Fibroblast of the aortic adventitia (primary cell): ENCODE measurements around the gene ANKRD13D. TPM values are rescaled to one million over a fixed set of nuclear protein-coding genes. Genes with fewer than 3 reads are reported as not detected.

Experiments
- DNase-seq: peaks from one replicate; pipeline ENCODE4 v3.0.0-alpha.2; 2010; ENCODE audit warnings: low read depth
- H3K4me3 ChIP-seq: 2 replicates; pipeline ENCODE4 v1.5.1; 2011; ENCODE audit warnings: low read depth, mild to moderate bottlenecking, control low read depth, low read length, moderate library complexity
- total RNA-seq: library from RNA; depleted of rRNA; stranded (reverse); fragments of >200 nt; gene quantifications from 2 replicates; pipeline ENCODE4 v1.2.3, GENCODE V29; 2012; ENCODE audit warnings: low replicate concordance
- TF ChIP-seq, protein P1 (sequence below): IDR thresholded peaks from 2 replicates; pipeline ENCODE4 v1.5.1; 2011; ENCODE audit warnings: mild to moderate bottlenecking, low read length, control low read depth, inconsistent platforms; ENCODE audit not compliant: insufficient read depth

ANKRD13D gene
- total RNA-seq, 1 donor: 25.3 TPM

DNA sequence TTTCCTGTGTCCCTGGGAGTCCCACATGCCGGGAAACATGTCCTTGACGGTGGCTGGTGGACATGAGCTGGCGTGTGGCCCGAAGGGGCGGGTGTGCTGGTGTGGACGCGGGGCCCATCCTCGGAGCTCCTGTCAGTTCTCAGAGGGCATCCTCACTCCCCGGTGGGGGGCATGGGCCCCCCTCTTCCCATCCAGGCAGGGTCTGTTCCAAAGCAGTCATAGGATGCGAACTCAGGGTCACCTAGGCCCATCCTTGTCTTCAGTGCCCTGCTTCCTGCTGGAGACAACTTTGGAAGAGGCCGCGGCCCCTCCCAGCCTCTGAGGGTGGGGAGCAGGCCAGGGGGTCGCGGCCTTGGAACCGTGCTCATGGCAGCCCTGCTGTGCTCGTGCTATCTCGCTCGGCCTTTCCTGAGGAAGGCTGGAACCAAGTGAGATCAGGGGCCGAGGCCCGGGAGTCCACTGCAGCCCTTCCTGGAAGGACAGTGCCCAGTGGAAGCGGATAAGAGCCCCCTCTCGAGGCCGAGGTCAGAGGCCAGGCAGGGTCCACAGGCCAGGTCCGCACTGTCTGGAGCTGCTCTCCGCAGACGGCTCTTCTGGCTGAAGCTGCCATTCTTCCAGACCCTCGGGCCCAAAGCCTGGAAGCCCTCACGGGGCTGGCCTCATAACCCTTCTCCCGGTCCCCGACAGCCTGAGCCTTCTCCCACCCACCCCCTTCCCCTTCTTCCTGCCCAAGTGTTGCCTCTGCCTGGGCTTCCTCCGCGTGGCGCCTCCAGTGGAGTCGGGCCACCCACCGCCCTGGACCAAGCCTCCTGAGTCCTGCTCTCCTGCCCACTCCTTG is 14.1 kb upstream of the ANKRD13D start:
- TF ChIP-seq, protein P1, sequence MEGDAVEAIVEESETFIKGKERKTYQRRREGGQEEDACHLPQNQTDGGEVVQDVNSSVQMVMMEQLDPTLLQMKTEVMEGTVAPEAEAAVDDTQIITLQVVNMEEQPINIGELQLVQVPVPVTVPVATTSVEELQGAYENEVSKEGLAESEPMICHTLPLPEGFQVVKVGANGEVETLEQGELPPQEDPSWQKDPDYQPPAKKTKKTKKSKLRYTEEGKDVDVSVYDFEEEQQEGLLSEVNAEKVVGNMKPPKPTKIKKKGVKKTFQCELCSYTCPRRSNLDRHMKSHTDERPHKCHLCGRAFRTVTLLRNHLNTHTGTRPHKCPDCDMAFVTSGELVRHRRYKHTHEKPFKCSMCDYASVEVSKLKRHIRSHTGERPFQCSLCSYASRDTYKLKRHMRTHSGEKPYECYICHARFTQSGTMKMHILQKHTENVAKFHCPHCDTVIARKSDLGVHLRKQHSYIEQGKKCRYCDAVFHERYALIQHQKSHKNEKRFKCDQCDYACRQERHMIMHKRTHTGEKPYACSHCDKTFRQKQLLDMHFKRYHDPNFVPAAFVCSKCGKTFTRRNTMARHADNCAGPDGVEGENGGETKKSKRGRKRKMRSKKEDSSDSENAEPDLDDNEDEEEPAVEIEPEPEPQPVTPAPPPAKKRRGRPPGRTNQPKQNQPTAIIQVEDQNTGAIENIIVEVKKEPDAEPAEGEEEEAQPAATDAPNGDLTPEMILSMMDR: no peak
- DNase-seq: no peak
- H3K4me3 ChIP-seq: no peak overlapping the region

DNA sequence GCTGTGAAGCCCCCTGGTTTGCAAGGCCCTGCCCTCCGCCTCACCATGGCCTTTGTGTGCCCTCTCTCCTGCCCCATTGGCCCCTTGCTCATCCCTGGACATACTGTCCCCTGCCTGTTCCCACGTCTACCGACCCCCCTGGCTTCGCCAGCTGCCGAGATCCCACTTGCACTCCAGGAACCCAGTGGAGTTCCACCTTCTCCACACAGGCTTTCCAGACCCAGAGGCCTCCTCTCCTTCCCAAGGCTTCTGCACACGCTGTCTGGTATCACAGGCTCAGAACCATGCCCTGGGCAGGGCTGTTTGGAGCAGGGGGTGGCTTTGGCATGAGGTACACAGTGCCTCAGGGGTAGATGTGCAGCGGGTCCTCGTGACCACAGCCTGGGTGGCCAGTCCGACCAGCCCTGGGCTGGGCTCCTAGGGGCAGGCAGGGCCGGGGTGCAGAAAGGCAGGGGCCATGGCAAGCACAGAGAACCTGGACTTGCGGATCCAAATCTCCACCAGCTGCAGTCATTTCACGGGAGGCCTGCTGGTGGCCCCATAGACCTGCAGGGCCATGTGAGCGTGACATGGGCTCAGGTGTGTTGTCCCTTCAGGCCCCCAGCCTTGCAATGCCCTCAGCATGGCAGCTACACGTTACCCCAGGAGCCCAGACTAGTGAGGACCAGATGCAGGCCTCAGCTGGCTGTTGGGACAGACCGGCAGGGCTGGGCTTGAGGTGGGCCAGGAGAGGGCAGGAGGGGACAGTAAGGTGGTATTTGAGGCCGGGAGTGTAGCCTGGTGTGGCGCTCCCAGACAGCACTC is 13.3 kb upstream of the ANKRD13D start:
- no peak overlapping the region for H3K4me3 ChIP-seq
- TF ChIP-seq, protein P1: no peak
- DNase-seq: no peak

DNA sequence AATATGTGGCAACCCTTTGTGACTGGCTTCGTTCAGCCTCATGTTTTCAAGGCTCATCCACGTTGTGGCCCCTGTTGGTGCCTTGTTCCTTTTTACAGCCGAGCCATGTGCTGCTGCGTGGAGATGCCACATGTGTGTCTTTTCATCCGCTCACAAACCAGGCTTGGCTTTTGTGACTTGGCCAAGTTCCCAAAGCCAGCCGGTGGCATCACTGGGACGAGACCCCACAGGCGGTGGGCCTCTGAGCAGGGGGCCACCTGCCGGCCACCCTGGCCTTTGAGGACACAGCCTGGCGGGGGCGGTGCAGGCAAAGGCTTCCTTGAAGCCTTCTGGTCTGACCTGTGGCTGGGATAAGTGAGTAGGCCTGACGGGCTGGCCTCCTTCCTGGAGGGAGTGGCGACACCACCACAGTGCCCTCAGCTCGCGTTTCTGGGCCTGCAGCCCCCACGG is 12.3 kb upstream of the ANKRD13D start:
- TF ChIP-seq, protein P1: peak; percentile 9
- peak; percentile 34 for DNase-seq
- H3K4me3 ChIP-seq: peak overlapping the region; percentile 57

DNA sequence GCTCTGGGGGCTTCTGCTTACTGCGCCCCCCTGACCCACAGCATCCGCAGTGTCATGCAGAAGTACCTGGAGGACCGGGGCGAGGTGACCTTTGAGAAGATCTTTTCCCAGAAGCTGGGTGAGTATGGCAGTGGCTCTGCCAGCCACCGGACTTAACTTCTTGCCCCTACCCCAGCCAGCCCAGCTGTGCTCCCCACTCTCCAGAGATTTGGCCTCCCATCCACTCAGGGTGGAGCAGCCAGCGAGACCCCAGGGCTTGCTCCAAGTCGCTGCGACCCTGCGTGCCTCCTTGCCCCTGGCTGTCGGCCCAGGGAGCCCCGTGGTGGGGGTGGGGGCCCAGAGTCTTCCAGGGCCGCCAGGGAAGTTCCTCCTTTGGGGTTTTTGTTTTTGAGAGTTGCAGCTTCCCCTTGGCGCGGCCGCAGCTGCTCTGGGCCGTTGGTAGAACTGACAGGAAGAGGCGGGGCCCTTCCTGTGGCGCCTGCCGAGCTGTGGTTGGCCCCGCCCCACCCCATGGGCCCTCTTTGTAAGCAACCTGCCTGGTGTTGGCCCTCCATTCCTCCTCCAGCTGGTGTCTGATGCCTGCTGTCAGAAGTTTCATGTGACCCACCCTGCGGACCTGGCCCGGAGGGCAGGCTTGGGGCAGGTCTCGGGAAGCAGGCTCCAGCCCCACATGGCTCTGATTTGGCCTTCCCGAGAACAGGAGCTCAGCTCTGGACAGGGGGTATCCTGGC is 11.7 kb upstream of the ANKRD13D start:
- H3K4me3 ChIP-seq: peak overlapping the region; percentile 57
- DNase-seq: peak; percentile 76
- TF ChIP-seq, protein P1: no peak

DNA sequence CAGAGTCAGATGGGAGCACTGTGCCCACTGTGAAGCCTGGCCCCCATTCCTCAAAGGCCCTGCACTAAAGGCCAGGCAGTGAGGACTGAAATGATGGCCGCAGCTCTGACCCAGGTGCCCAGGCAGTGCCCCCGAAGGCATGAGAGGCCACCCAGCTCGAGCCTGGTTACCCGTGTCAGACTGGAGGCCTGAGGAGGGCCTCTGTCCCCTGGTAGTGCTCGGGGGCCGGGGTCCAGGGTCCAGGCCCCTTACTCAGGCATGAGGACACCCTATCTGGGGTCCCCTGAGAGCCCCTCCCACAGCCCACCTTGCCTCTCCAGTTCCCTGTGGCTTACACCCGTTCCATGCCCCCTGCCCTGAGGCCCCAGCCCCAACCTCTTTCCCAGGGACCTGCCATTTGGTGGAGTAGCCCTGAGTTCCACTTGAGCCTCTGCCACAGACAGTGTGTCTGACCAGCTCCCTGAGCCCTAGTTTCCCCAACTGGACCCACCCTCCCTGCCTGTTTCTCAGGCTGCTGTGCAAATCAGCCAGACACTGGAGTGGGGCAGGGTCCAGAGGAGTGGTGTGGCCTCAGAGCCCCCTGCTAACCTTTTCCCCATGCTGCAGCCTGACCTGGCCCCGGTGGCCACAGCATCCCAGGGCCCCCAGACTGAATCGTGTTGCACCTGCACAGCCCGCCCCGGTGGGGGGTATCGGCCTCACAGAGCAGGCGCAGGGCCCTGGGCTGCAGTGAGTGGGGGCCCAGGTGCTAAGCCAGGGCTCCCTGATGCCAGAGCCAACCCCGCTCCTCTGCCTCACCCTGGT is 10.8 kb upstream of the ANKRD13D start:
- H3K4me3 ChIP-seq: no peak overlapping the region
- TF ChIP-seq, protein P1: no peak
- DNase-seq: no peak
